GM19099 (cell line): ENCODE results near the gene PSMC5.
A peak's percentile ranks its signal among the peaks of the same experiment; 100 is the strongest.
"Not testable (repeated sequence)": the region's sequence is repeated elsewhere in the genome, so short reads cannot be mapped to it uniquely, and the experiment has no call there.

Experiments used
- POLR2A ChIP-seq: IDR thresholded peaks from 3 replicates; pipeline ENCODE4 v1.6.1; 2011; ENCODE audit warnings: low read depth; ENCODE audit not compliant: insufficient read length; ENCODE audit errors: extremely low read depth

The PSMC5 gene

GRCh38 chr17:63843387-63843888 is 16.2 kb downstream of the PSMC5 start:
- TF ChIP-seq POLR2A, result peak; percentile 50

GRCh38 chr17:63843910-63844677 is 16.9 kb downstream of the PSMC5 start:
- TF ChIP-seq POLR2A, result no peak

- no peak for TF ChIP-seq POLR2A
These were observed 18.3 kb downstream of the PSMC5 start for GRCh38 chr17:63845509-63845908.

- no peak for TF ChIP-seq POLR2A
These were observed 20.5 kb downstream of the PSMC5 start for GRCh38 chr17:63847525-63848249.

GRCh38 chr17:63848834-63849689 is 21.8 kb downstream of the PSMC5 start:
- TF ChIP-seq POLR2A, result no peak

GRCh38 chr17:63850401-63850800 is 23.2 kb downstream of the PSMC5 start:
- TF ChIP-seq POLR2A, result no peak

GRCh38 chr17:63853260-63853659 is 26.0 kb downstream of the PSMC5 start:
- TF ChIP-seq POLR2A, result no peak

DNA sequence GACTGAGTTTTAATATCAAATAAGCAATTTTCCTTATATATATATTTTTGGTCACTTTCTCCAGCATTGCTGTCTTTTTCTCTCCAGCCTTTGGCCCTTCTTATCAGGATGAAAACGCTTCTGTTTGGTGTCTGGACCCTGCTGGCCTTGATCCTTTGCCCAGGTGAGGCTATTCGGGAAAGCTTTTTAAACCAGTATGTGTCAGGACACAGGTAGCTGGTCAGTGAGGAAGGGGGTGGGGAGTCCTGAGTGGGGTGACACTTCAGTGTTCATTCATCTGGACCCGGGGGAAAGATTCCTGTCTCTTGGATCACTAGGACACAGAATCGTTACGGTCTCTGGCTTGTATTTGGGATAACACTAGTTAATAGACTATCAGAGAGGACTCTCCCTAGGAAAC is 27.5 kb downstream of the PSMC5 start:
- no peak for TF ChIP-seq POLR2A

DNA sequence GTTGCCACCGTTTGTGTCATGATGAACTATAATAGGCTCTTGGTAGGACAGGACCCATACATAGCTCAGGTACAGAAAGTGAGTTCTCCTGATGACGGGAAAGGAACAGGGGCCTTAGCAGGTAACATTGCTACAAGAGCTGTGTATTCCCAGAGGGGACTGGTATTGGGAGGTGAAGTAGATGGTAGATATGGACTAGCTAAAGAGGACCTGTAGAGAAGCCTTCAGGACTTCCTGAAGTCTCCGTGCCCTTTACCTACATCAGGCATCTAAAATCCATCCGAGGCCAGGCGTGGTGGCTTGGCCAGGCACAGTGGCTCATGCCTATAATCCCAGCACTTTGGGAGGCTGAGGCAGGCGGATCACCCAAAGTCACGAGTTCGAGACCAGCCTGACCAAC is 28.0 kb downstream of the PSMC5 start:
- TF ChIP-seq POLR2A, result no peak

DNA sequence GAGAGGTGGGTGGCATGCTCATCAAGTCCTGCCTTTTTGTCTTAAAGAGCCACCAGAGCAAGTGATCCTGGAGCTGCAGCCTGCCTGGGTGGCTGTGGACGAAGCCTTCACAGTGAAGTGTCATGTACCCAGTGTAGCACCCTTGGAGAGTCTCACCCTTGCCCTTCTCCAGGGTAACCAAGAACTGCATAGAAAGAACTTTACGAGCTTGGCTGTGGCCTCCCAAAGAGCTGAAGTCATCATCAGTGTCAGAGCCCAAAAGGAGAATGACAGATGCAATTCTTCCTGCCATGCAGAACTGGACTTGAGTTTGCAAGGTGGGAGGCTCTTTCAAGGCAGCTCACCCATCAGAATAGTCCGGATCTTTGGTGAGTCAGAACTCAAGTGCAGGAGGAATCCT is 32.0 kb downstream of the PSMC5 start:
- TF ChIP-seq POLR2A, result no peak

GRCh38 chr17:63873577-63873976 is 46.3 kb downstream of the PSMC5 start, which contains the start of gene CSH2:
Gene CSH2, minus strand, starts transcription at chr17:63873677. Its CDS starts 63 bp downstream, at chr17:63873614.
- TF ChIP-seq POLR2A, result not testable (repeated sequence)

DNA sequence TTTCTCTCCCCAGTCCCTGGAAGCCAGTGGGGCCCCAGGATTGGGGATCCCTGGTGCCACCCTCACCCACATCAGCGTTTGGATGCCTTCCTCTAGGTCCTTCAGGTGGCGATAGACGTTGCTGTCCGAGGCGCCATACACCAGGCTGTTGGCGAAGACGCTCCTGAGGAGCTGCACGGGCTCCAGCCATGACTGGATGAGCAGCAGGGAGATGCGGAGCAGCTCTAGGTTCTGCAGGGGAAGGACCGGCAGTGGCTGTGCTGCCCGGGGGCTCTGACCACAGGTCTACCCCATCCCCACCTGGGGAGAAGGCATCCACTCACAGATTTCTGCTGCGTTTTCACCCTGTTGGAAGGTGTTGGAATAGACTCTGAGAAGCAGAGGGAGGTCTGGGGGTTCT is 53.5 kb downstream of the PSMC5 start:
- TF ChIP-seq POLR2A, result no peak
